CD4-positive, alpha-beta T cell treated with Interleukin-17A for 1 hour (primary cell): ENCODE measurements around the gene TPPP3.

Source experiments
- DNase-seq: peaks from one replicate; pipeline ENCODE4 v3.0.0-alpha.2; 2020

The TPPP3 gene

DNA sequence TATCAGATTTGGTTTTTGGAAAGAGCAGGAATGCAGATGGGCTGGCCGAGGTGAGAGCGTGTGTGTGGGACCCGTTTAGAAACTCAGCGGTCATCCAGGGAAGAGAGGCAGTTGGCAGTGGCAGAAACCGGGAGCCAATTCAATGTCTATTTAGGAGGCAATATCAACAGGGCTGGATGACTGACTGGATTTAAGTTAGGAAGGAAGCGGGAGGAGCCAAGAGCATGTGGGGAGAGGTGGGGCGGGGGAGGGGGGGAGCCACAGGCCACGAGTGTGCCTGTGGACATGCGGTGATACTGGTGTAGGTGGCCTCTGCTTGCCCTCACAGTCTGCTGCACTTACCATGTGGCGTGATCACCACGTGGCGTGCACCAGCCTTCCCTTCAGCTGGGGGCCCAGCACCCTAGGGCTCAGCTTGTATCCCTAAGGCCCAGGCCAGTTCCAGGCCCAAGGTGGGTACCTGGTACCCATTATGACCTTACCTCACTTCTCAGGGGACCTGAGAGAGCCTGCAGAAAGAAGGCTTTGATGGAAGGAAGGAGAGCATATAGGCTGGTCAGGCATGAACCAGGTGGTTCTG, 10.8 kb upstream of the TPPP3 start:
- DNase-seq: no peak

DNA sequence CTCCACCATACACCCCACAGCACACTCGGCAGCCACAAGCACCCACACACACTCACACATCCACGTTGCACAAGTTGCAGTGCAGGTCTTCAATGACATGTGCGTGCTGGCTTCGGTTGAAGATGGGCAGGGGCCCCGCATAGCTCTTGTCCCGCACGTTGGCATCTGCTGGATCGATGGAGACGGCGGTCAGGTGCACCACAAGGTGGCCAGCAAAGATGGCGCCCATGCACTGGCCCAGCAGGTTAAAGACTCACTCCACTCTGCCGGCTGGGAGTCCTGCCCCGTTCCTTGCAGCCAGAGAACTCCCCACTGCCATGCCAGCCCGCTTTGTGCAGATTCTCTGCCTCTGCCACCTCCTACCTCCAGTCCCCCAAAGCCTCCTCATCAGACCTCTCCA, 7.6 kb upstream of the TPPP3 start:
- DNase-seq: no peak

DNA sequence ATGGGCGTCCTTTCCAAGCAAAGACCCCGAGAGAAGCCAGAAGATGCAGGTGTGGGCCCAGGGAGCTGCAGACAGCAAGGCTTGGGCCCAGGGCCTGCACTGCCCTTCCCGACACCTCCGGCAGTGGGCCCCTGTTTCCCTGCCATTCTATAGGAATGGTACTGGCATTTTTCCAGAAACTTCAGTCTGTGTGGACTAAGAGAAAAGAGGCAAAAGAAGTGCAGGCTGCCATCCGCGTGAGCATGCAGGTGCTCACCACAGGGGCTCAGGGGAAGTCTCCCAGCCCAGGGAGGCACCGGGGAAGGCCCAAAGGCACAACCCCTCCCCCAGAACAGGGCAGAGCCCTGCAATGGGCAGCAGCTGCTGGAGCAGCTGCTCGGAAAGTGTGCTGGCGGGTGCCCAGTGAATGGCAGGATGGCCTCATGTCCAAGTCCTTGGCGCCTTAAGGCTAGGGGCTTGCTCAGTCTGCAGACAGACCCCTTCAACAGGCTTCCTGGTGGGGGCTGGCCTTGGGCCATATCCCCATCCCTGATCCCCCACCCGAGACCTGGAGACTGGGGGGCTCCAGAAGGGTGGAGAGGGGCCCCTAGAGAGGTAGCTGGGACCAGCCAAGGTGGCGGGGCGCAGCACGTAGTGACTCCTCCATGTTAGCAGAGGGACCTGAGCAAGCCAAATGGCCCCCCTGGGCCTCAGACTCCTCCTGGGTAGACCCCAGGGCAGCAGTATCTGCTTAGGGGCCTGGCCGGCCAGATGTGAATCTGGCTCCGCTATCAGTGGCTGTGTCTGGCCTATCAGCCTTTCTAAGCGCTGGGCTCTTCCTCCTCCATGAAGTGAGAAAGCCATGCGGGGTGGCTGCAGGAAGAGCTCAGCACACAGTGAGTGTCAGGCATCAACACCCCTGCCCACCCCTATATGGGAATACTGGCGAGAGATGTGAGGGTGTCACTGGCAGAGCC, 6.7 kb upstream of the TPPP3 start:
- DNase-seq: no peak

DNA sequence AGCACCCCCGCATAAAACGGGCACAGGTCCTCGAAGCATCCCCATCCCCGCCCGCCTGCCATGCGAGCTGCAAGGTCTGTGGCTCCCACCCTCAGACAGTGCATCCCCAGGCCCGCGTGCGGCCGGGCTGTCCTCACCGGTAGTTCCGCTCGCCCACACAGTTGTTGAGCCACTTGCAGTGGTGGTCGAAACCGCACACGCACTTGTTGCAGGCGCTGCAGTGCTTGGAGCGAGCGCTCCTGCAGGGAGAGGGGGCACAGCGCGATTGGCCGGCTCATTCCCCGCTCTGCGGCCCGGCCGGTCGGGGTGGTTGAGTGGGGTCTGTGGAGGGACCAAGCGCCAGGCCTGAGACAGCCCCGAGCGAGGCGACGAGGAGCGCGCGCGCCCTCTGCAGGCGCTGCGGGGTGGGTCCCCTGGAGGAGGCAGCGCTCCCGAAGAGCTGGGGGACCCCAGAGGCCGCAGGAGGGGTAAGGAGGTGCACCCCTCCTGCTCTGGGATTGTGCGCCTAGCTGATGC, 6.0 kb upstream of the TPPP3 start:
- peak; percentile 33 for DNase-seq

DNA sequence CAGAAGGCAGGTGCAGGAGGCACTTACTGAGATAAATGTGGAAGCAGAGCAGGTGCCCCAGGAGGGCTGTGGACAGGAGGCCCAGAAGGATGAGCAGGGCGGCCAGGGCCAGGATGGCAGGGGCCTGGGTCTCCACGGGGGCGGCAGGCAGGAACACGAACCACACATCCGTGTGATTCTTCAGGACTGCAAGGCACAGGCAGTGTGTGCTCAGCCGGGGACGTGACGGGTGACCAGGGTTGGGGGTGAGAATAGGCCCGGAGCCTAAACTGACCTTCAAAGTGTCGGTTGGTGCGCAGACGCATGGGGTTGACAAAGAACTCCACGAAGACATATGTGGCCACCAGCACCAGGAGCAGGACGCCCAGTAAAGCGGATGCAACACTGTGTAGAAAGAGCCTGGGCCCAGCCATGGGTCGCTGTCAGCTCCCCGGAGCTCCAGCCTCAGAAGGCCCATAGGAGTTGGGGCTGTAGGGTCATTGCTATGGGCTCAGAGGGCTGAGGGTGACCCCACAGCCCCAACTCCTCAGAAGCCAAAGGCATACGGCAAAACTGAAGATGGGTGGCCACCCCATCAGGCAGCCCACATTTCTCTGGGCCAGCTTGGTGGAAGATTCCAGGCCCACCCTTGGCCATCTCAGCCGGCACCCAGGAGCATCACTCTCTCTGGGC, 5.4 kb upstream of the TPPP3 start:
- DNase-seq: no peak

DNA sequence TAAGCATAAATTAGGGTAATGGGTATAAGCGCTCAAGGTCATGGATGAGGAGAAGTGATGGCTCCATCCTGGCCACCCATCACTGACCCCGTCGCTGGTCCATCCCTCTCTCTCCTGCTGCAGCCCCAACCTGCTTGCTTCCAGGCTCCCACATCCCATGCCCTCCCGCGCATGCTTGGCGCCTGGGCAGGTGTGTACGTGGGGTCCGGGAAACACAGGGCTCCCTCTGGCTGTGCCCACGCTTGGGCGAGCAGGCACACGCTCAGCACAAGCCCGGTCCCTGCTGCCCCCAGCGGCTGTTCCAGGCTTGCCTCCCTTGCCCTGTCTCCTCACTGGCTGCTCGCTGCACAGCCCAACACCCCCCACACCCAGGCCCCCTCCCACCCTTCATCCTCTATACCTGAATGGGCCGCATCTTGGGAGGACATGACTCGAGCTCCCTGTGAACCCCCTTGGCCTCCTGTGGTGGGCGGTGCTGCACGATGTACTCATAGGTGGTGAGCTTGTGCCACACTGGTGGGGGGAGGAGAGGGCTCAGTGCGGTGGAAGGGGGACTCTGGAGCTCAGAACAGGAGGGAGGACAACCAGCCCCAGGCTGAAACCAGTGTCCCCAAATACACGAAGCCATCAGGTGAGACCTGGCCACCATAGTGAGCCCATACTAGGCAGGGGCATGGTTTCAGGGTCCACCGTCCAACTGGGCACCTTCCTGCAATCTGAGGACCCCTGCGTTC, 4.7 kb upstream of the TPPP3 start:
- DNase-seq: no peak

DNA sequence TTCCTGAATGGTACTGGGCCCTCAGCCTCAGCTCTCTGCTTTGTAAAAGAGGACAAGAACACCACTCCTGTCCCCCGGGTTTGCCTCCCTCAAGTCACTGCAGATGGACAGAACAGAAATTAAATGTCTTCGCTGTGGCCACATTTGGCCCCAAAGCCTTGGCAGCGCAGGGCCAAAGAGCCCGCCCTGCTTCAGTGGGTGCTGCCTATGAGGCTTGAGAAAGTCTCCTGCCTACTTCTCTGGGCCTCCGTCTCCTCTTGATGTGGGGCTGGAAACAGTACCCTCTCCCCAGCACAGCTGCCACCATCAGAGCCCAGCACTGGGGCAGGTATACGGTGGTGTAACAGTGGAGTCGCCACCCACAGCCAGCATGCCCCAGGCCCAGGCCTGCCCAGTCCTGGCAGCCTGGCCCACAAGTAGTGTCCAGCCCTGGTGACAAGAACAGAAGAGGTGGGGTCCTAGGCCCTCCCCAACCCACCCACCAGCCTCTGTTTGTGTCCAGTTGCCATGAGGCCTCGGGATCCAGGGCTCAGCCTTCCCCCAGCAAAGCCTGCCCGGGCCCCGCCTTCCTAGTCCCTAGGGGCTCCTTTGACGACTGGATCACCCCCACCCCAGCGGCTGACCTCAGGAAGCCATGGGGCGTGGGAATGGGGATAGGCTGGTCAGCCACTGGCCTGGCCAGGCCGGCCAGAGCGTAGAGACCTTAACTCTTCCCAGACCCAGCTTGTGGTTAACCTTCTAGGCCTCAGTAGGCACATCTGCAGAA, 3.9 kb upstream of the TPPP3 start:
- no peak for DNase-seq

DNA sequence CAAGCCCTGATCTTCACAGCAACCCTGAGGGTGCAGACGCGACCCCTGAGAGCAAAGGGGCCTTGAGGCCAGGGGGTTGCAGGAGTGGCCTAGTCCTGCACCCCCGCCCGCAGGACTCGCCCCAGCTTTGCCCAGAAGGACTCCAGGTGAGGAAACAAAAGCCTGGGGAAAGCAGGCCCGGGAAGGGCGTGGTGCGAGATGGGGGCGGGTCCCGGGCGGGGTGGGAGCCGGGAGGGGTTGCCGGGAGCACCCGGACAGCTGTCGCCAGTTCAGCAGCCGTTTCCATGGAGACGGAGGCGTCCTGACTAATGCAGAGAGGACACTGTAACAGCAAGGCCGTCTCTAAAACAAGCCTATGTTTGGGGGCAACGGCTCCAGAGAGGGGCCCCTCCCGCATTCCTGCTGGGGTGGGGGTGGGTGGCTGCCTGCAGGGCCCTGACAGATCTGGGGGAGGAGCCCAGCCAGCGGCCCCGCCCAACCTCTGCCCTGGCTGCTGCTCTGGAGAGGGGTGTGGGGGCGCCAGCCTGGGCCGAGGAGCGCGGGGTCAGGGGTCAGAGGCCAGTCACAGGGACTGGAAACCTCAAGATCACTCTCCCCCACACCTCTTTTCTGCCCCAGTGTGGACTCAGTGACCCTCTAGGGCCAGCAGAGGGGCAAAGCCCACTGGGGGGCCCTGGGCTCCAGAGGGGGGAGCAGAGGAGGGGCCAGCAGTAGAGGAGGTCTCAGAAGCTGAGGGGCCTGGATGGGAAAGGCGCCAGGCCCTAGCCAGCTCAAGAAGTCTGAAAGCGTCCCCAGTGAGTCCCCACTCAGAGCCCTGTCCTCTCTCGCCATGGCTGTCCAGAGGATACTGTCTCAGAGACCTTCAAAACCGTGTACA, 3.1 kb upstream of the TPPP3 start:
- no peak for DNase-seq

DNA sequence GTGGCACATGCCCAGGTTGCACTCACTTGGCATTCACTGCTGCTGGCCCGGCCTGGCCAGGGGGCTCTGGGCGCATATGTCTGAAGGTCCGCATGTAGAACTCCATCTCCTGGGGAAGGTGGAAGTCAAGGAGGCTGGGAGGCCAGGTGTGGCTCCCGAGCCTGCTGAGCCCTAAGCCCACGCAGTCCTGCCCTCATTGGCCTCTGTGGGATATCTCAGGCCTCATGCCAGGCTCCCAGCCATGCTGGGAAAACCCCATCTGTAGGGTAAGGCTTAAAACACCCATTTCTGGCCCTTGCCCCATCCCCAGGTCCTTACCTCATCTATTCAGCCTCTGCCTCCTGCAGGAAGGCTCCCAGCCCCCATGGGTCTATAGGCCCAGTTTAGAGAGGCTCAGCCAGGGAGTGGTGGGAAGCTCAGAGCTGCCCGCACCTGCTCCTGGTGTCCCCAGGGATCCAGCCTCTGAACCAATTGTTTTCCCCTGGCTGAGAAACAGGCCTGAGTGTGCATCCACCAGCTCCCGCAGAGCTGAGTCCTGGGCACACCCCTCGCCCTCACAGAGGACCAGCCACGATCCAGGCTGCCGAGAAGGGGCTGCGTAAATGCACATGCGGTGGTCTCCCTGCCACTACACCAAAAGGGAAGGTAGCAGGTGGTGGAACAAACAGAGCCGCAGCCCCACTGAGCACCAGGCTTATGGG, 2.3 kb upstream of the TPPP3 start:
- no peak for DNase-seq

DNA sequence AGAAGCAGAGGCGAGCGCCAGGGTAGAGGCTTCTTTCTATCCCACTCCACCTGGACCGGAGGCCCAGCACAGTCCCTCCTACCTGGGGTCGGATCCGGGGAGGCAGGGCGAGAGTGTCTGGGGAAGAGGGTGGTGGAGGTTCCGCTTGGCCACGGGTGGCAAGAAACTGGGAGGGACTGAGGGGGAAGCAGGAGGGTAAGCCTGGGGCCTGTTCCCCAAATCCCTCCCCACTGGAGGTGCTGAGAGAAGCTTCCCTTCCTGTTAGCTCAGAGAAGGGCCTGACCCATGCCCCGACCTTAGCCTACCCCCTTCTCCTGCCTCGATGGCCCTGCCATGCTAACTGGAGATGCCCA, 1.8 kb upstream of the TPPP3 start:
- no peak for DNase-seq

DNA sequence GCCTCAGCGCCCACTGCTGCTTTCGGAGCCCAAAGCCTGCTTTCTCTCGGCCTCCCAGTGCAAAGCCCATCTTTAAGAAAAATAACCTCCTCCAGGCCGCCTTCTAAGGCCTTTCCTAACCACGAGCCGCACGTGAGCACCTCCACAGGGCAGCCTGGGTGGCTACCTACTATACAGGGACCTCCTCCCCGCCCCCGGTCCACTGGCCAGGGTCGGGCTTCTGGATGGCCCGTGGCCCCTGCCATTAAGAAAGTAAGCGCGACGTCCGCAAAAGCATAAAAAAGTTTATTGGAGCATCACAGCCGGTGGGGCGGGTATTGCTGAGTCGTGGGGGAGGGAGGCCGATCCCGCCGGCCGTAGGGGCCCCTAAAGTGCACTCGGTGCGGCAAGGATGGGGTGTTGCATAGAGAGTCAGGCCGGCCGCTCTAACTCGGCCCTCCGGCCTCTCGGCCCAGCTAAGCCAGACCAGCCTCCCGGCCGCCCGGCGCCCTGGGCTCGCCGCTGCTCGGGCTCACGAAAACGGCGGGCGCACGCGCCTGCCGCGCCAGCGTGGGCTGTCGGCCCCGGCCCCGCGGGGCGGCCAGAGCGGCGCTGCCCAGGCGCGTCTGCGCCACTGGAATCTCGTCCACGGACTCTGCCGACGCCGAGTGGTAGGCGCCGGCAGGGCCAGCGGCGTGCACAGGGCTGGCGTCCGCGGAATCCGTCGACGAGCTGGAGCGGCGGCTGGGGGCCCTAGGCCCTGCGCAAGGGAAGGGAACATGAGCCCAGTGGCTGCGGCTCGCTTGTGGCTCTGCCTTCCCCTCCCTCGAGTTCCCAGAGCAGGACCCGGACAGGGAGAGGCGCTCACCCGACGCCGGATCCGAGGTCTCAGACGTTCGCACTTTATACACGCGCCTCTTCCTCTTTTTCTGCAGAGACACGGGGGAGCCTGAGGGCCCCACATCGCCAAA, 1.1 kb upstream of the TPPP3 start:
- peak; percentile 16 for DNase-seq

DNA sequence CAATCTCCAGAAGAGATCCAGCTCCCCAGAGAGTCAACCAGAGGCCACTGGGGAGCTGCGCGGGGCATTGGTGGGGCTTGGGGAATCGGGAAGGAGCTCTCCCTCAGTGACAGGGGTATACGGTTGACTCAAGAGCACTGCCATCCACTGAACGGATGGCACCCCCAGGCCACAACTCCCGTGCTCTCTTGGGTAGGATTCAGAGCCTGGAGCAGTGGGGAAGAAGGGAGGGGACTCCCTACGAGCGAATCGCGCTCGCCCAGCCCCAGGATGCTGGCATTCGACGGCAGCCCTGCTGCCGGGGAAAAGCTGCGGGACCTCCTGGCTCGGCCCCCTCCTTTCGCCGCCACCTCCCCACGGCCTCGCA, 473 bp upstream of the TPPP3 start:
- no peak for DNase-seq

DNA sequence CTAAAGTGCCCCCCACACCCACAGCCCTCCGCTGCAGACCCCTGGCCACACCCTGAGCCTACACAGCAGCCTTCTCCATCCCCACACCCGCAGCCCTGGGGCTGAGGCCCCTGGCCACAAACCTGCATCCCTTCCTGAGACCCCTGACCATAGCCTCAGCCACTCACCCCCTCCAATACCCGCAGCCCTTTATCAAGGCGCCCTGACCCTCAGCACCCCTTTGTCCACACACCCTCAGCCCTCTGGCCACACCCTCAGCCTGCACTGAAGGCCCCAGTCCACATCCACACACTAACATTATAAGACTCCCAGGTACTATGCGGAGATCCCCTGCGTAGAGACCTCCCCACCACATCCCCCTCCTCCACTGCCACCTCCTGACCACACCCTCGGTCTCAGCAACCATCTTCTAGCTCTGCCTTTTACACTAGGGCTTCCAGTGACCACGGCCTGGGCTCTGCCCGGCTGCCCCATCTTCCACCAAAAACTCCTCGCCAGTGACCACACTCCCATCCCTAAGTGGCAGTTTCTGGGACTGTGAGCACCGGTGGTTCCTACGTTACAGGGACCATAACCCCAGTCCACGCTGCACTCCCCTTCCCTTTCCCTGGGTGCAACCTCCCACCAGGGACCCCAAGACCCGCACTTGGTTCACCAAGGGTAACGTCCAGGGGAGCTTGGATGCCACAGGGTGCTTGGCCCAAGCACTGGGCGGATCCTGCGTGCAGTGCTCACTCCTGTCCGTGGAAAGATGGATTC, 818 bp downstream of the TPPP3 start:
- DNase-seq: no peak

DNA sequence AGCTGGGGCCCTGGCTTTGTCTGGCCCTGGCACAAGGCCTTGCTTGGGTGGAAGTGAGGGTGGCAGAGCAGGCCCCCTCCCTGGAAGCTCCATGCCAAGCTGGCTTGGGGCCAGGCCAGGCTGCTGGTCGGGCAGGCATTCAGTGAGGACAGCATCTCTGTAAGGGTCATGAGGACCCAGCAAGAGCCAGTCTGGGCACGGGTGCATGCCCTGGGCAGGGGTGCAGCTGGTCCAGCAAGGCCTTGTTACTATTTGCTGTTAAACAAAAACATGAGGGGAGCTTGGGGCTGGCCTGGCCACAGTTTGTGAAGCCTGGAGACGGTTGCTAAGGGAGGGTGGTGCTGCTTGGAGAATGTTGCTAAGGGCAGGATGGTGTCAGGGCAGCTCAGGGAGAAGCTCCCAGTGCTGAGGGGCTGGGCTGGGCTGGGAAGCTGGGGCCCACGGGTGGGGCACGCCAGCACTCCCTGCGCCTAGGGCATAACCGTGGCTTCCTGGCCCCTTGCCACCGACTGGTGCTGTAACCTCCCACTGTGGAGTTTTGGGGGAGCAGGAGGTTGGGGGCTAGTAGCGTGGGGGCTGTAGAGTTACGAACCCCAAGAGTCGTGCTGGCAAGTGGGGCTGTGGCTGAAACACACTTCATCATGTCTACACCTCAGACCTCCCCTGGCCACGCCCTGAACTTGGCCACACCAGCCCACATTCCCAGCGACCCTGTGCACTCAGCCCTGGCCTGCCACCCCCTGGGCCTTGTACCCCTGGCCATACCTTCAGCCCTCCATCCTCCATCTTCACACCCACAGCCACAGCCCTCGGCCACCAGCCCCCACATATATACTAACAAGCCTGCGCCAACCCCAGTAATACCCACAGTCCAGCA, 1.6 kb downstream of the TPPP3 start:
- DNase-seq: no peak

DNA sequence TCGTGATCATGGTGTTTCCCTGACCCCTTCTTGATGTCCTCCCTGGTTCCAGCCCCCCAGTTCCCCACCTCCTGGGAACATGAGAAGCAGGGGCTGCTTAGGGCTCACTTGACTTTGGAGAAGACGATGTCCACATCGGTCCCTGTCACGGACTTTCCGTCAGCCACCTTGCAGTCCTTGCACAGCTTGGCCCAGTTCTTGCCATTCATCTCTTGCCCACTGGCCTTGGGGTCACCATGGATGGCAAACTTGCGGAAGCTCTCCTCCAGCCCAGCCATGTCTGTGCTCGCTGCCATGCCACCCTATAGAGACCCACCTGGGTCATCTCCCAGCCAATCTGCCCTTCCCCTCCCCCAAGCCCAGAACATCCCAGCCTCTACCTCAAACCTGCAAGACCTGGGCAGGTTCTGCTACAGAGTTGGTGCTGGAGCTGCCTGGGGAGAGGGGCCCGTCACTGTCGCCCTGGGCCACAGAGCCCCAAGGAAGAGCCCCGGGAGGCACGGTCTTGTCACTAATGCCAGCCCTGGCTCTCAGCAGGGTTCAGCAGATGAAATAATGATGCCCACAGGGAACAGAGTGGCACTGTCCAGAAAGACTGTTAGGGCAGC, 2.4 kb downstream of the TPPP3 start:
- DNase-seq: no peak

DNA sequence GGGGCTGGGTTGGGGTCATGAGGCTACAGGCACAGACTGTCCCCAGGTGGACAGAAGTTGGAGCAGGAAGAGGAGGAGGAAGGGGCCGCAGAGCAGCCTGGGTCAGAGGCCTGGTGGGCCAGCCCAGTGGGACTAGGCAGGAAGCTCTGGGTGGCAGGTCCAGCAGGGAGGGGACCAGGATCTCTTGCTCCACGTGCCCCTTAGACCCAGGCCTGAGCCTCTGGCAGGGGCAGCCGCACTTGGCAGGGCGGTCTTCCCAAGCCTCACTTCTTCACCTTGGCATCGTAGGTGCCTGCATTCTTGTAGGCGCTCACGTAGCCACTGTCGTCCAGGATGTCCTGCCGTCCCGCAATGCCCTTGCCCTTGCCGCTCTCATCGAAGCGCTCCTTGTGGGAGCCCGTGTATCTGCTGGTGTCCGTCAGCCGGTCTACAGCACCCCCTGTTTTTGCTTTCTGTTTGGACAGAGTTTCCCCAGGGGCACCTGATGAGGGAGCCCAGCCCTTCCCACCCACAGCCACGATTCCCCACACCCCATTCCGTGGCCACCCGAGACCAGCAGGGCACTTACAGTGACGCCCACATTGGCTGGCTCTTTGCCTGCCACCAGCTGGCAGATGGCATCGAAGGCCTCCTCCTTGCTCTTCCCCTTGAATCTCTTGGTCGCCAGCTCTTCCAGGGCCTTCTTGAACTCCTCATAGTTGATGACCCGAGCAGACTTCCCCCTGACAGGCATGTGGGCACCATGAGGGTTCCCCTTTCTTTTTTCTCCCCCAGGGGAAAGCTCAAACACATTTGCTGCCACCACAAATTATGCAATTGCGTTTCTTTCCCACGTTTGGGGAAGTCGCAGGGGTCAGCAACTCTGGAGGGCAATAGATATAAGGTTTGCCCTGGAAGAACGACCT, 3.1 kb downstream of the TPPP3 start:
- peak; percentile 29 for DNase-seq
